Amygdala (tissue), 56 donors: ENCODE results near the gene UROC1.

ENCODE experiments used
- DNase-seq, 56 donors: peaks; one replicate each; lab custom pipeline; 2025; lab: John Stamatoyannopoulos, UW

UROC1 gene

DNA sequence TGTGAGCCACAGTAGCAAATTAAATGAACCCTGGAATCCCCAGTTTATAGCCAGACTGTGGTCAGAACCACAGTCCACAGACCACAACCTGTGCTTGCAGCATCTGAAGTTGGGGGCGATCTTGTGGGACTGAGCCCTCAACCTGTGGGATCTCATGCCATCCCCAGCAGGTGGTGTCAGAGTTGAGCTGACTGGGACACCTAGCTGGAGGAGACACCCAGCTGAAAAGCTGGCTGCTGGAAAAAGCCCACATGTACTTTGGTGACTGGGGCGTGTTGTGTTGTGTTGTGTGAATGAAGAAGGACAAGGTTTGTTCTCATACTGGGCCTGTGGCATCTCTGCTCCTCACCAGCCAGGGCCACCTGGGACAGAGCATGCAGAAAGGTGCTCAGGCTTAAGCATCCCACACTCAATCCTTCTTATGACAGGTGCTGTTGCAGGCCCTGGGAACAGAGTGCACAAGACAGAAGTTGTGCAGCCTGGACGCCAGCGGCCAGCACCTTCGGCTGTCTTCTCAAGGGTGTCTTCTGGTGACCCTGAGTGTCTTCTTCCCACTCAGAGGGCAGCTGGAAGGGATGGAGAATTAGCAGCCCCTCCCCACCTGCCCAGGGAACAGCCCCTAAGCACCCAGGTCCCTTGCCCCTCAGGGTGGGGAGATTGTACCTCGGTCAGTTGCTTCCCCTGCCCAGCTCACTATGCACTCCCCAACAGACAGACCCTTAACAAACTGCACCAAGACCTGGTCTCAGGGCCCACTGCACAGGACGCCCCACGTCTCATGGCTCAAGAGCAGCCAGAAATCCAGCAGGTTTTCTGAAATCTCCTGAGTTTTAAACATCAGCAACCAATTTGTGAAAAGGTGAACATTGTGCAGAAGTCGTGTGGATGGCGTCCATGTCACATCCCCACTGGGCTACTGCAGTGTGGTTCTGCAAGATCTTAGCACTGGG lies 2.2 kb upstream of the UROC1 start:
- DNase-seq = no peak

DNA sequence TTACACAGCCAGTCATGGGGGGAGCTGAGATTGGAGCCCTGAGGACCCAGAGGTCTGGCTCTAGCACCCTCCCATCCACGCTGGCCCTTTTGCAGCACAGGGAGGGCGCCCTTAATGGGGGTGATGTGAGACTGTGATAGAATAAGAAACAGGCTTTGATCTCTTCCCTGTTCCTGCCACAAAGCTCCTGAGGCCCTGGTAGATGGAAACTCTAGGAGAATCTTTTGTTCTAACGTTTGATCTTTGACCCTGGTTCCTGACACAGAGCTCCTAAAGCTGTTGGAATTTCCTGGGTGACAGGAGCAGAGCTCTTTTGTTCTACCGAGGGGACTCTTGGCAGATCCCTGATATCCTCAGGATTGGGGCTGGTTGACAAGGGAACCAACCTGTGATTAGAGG lies 1.2 kb upstream of the UROC1 start:
- DNase-seq = no peak

DNA sequence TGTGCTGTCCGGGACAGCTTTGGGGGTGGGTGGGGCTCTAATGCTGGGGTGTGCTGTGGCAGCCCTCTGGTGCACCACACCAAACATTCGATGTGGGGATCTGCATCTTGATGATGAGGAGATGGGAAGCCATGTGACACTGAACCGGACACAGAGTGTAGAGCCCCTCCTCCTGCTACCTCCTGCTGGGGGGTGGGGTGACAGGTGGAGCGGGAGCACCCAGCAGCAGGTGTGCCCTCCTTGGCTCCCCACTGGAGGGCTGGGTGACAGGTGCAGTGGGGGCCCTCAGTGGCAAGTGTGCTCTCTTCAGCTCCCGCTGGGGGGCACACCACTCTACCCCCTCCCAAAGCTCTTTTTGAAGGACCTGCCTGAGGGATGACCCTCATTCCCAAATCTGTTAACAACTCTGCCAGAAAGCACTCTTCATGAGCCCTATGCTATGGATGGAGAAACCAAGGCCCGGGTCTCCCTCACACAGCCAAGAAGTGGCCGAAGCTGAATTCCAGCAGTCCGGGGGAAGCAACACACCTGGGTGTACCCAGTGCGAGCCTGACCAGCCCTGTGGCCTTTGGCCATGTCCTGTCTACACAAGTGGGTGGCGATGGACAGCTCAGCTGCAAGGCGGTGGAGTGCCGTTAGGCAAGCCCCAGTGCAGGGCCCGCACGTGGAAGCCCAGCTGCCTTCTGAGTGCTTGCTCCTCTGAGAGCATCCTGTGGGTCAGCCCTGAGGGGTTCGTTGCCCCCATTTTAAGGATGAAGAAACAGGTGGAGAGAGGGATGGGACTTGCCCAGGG lies 609 bp upstream of the UROC1 start:
- no peak for DNase-seq

DNA sequence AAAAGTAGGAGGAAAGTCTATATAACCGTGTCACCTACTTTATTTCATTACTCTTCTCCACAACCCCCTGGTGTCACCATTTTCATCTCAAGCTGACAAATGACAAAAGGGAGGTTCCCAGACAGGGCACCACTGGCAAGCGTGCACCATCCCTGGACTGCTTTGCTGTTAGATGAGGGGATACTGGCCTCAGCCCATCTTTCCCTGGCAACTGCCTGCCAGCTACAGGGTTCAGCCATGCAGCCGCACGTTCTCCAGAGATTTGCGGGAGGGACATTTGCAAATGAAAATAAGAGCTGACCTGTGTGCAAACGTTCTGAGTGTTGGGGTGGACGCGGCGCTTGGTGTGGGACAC lies 660 bp downstream of the UROC1 start:
- DNase-seq = no peak

DNA sequence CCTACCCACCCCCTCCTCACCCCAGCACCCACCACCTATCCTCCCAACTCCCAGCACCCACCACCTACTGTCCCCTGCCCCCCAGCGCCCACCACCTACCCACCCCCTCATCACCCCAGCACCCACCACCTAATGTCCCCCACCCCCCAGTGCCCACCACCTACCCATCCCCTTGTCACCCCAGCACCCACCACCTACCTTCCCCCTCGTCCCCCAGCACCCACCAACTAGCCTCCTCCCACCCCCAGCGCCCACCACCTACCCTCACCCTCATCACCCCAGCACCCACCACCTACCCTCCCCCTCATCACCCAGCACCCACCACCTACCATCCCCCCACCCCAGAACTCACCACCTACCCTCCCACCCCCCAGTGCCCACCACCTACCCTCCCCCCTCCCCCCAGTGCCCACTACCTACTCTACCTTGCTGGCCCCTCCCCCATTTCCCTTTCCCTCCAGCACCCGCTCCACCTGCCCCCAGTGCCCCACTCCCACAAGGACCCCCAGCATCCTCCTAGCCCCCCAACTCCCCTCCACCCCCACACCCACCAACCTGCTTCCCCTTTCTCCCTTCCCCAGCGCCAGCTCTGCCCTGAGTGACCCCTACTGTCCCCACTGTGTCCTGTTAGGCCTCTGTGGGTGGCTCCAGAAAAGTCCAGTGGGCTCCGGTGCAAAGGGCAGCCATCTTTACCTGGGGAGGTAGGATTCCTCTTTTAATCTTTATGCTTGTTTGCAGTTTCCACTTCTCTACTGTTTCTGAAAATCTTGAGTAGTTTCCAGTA lies 1.2 kb downstream of the UROC1 start:
- no peak for DNase-seq

DNA sequence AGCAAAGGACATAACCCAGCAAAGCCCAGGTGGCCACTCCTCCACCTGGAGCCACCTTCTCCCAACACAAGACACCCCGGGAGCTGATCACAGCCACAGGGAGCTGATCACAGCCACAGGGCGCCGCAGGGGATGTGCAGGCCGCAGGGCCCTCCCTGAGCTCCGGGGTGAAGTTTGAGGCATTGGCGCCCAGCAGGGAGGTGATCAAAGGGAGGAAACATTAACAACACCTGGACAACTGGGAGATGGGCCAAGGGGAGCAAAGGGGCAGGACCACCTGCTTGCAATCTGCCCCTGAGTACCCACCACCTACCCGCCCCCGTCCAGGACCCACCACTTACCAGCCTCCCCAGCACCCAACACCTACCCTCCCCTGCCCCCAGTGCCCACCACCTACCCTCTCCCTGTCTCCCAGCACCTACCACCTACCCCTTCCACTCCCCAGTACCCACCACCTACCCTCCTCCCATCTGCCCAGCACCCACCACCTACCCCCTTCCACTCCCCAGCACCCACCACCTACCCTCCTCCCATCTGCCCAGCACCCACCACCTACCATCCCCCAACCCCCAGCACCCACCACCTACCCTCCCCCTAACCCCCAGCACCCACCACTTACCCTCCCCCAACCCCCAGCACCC lies 2.4 kb downstream of the UROC1 start:
- DNase-seq = no peak

DNA sequence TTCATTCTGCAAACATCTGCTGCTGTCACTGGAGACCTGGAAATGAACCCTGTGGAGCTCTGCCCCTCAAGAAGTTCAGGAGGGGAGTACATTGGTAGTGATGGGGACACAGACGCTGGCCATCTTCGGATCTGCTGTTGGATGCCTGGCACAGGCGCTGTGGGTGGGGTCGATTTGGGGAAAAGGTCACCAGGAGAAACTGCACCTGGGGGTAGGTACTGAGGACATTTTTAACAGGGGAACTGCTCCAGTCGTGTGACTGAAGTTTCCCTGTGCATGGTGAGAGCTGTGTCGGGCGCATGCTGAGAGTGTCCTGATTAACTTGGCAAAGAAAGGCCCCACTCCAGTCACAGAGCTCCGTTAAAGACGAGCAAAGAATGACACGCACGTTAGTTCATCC lies 3.4 kb downstream of the UROC1 start:
- DNase-seq = no peak

DNA sequence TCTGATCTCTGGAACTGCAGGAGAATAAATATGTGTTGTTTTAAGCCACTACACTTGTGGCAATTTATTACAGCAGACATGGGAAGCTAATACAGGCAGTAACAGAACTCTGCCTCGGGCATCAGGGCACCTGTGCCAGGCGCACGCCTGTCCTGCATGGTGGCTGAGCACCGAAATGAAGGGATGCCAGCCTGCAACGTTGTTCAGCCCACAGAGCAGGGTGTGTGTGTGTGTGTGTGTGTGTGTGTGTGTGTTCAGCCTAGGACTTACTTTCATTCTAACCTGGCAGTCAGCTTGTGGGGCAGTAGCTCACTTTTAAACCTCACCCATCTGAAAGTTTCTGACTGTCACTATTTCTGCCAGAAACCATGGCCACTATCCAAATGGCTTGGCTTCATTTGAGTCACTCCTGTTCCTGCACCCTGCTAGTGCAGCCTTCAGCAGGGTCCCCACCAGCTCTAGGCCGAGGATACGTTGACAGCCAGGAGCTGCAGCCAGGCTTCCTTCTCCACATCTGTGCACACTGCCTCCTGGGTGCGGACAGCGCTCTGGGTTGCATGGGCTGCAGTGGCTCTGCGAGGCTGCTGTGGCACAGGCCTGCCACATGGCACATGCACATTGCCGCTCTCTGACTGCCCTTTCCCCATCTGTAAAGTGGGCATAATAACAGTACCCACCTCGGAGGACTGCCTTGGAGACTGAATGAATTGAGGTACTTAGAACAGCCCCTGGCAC lies 4.5 kb downstream of the UROC1 start:
- no peak for DNase-seq

DNA sequence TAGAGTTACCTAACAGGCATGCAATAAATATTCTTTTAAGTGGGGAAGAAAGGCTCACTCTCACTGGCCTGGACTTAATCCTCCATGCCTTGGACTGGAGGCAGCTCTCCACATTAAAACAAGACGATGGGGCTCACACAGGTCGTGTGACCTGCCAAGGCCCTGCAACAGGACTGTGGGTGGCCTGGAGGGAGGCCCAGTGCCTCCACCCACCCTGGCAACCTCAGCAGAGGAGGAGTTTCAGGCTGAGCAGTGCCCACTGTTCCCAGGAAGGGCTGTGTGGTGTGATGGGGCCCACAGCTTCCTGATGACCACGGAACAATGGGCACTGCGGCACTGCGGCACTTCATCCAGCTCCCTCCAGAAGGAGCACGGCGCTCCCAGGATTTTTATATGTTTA lies 5.5 kb downstream of the UROC1 start:
- DNase-seq = peak in 13 of 56 donors; percentile 13 to 65 (median 37)

DNA sequence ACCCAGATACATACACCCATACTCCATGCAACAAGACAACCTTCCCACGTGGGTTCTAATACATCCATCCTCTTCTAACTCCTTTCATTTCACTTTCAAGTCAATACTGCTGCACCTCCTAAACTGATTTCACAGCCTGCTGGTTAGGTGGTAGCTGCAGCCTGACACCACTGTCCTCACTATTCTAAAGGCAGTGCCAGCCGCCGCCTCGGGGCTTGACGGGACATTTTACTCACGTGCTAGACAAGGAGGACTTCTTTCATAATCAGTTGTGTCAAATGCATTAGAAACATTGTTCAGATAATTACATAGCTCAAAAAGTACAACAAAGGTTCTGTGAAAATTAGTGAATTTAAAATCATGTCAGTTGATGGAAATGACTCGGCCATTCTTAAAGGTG lies 6.3 kb downstream of the UROC1 start:
- no peak for DNase-seq

DNA sequence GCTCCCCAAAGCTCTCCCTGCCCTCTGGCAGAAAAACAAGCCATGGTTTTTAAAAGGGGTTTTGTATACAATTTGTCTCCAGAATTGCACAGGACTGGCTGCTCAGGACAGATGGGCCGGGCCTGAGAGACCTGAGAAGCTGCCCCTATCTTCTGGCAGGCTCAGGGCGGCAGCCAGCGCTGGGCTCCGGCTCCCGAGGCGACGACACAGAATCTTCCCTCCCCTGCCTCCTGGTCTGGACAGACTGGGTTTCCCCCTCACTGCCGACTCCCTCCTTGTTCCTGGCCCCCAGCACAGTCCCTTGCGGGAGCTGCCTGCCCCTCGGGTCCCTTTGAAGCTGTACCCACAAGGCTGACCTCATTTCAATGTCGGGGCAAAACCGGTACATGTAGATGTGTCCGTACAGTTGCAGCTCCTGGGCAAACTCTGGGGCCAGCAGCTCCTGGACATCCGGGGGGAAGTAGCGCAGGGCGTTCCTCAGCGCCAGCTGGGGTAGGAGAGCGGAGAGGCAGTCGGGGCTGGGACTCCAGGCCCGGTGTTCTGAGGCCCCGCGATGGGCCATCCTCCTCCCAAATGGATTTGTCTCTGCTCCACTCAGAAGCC lies 7.2 kb downstream of the UROC1 start:
- DNase-seq = no peak

DNA sequence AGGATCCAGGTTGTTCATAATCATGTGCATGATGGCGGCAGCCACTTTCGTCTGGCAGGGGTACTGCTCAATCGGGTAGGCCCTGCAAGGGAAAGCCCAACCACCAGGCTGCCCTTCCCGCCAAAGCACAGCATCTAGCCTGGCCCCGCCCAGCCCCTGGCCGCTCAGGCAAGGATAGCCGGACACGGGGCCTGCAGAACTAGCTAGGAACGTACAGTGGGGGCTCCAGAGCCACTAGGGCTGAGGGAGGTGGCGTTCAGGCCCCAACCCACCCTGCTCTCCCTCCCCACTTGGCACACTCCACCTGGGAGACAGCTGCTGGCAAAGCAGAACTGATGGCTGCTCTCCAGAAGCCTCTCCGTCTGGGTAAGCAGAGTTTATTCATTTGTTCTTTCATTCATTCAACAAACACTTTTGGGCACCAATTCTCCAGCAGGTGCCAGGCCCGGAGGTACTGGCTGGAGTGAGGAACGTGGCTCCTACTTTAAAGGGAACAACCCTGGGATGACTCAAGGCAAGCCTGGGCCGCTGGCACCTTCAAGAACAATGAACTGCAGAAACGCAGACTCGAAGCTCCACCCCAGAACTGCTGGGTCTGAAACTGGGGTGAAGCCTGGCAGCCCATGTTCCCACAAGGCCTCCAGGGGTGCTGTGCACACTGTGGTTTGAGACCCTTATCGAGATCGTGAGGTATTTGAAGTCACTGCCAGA lies 7.8 kb downstream of the UROC1 start:
- DNase-seq = no peak

DNA sequence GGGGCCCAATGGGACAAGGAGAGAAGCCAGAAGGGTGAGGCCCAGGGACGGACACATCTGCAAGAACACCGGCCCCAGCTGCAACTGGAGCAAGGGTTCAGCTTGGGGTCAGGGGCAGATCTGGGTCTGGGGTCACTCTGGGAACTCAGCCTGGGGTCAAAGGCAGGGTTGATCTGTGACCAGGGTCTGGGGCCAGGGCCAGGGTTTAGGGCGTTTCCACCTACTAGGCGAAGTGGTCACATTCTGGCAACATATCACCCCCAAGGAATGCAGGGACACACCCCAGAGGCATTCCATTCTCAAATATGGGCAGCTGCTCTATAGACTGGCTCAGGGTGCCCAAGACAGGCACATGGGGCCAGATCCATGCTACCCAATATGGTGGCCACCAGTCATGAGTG lies 9.0 kb downstream of the UROC1 start:
- no peak for DNase-seq

DNA sequence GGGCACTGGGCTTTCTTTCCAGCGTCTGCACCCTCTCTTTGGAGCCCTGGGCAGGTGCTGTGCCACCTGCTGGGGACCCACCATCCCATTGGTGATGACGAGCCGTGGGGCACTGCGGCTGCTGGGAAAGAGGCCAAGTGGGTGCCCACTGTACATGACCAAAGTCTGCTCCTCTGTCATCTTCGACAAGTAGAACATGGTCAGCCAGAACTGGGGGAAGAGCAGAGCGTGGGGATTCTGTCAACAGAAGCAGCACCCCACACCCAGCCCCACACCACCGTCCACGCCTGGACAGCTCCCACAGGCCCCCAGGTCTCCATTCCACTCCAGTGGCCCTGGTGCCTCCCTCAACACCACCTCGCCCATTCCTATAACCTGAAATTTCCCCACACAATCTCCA lies 9.7 kb downstream of the UROC1 start:
- no peak for DNase-seq

DNA sequence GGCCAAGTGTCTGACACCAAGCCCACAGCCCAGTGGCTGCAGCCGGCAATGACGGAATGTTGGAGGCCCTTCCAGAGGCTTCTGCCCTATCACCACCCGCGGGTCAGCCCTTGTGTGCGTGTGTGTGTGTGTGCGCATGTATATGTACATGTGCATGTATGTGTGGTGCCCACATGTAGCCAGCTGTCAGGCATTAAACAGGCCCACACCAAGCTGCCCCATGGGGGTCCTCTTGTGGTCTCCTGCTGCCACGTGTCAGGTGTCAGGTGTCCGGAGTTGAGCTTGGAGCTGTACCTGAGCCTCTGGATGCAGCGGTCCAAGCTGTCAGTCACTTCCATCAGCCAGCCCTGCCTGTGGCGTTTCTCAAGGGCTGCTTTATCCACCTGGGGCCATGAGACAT lies 13.9 kb downstream of the UROC1 start:
- DNase-seq = no peak

DNA sequence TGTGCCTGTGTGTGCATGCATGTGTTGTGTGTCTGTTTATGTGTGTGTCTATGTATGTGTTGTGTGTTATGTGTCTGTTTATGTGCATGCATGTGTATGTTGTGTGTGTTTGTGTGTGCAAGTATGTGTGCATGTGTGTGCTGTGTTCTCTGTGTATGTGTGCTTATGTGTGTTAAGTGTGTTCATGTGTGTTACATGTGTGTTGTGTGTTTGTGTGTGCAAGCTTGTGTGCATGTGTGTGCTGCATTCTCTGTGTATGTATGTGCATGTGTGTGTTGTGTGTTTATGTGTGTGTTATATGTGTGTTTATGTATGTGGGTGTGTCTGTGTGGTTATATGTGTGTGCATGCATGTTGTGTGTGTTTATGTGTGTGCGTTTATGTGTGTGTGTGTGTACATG lies 14.9 kb downstream of the UROC1 start:
- no peak for DNase-seq

DNA sequence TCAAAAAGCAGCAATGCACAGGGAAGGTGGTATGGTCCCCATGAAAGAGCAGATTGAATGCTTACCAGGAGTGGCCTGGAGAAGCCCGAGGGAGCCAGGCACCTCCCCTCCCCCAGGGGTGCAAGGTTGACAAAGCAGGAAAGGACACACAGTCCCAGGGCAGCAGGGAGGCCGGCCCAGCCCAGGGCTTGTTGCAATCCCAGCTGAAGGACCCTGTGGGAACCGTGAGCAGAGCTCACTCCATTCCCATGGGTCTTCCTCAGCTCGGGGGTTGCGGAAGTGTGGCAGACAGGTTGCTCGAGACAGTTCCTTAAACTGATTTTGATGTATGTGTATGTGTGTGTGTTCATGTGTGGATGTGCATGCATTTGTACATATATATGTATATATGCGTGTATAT lies 15.8 kb downstream of the UROC1 start:
- DNase-seq = no peak

DNA sequence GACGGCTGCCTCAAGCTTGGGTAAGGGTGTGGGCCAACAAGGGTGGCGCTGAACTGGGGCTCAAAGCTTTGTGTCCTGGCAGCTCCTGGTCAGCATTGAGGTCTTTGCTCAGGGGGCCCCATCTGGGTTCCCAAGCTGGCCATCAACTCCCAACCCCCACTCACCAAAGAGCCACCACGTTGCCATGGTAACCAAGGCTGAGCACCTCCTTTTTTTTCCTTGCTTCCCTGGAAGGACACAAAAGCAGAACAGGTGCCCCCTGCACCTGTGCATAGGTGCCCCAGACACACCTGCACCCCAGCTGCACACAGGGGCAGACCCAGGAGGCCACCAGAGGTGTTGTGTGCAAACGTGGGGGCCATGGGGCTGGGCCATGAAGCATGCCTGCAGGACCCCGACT lies 16.5 kb downstream of the UROC1 start:
- DNase-seq = no peak

DNA sequence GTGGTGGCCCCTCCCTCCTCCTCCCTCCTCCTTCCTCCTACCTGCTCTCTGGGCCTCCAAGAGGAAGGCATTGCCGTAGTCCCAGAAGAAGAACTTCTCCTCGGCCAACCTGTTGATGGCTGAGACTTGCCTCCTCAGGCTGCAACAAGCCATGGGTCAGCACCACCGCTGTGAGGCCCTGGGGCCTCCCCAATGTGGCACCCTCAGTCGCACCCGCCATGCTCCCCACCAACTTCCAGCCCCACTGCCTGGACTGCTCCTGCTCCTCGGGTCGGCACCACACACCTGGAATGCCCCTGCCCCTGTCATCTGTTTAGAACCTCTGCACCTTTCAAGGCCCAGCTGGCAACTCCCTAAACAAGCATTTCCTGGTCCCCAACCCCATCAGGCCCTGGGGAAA lies 17.6 kb downstream of the UROC1 start:
- no peak for DNase-seq
